CD4-positive, alpha-beta T cell treated with Interleukin-17A for 1 hour (primary cell): ENCODE measurements around the gene COL4A1.
"Not testable (repeated sequence)": the region's sequence is repeated elsewhere in the genome, so short reads cannot be mapped to it uniquely, and the experiment has no call there.

Experiments
- DNase-seq: peaks from one replicate; pipeline ENCODE4 v3.0.0-alpha.2; 2020

Gene COL4A1

GRCh38 chr13:110323172-110323891, 16.4 kb upstream of the COL4A1 start:
- DNase-seq: no peak

- no peak for DNase-seq
Observed at GRCh38 chr13:110322828-110323171, 15.8 kb upstream of the COL4A1 start.

GRCh38 chr13:110322126-110322827, 15.3 kb upstream of the COL4A1 start:
- no peak for DNase-seq

- not testable (repeated sequence) for DNase-seq
Observed at GRCh38 chr13:110321573-110321972, 14.6 kb upstream of the COL4A1 start.

GRCh38 chr13:110320645-110321044, 13.7 kb upstream of the COL4A1 start:
- no peak for DNase-seq

- no peak for DNase-seq
Observed at GRCh38 chr13:110319774-110320509, 13.0 kb upstream of the COL4A1 start.

GRCh38 chr13:110319397-110319773, 12.4 kb upstream of the COL4A1 start:
- DNase-seq: no peak

- DNase-seq: no peak
Observed at GRCh38 chr13:110318920-110319319, 12.0 kb upstream of the COL4A1 start.

- no peak for DNase-seq
Observed at GRCh38 chr13:110317496-110318195, 10.7 kb upstream of the COL4A1 start.

GRCh38 chr13:110317093-110317492, 10.1 kb upstream of the COL4A1 start:
- no peak for DNase-seq

- DNase-seq: no peak
Observed at GRCh38 chr13:110316196-110316595, 9.2 kb upstream of the COL4A1 start.

- no peak for DNase-seq
Observed at GRCh38 chr13:110314516-110315245, 7.7 kb upstream of the COL4A1 start.

GRCh38 chr13:110313733-110314132, 6.8 kb upstream of the COL4A1 start:
- not testable (repeated sequence) for DNase-seq

GRCh38 chr13:110313261-110313660, 6.3 kb upstream of the COL4A1 start:
- not testable (repeated sequence) for DNase-seq

GRCh38 chr13:110312339-110313031, 5.5 kb upstream of the COL4A1 start:
- DNase-seq: no peak

- DNase-seq: no peak
Observed at GRCh38 chr13:110311443-110312338, 4.7 kb upstream of the COL4A1 start.

- DNase-seq: no peak
Observed at GRCh38 chr13:110310541-110311442, 3.8 kb upstream of the COL4A1 start.

- DNase-seq: no peak
Observed at GRCh38 chr13:110309661-110310524, 2.9 kb upstream of the COL4A1 start.
